HEK293T (cell line): ENCODE results near the gene BACE1.

Source experiments
- BHLHE40 ChIP-seq: fragments of 450-650 bp; IDR thresholded peaks from 2 replicates; pipeline ENCODE4 v1.6.1; 2016; ENCODE audit warnings: mild to moderate bottlenecking, moderate library complexity, borderline replicate concordance
- ELF4 ChIP-seq: fragments of 450-650 bp; IDR thresholded peaks from 2 replicates; pipeline ENCODE4 v1.6.1; 2017; ENCODE audit warnings: antibody characterized with exemption
- FOXA1 ChIP-seq: fragments of 450-650 bp; IDR thresholded peaks from 2 replicates; pipeline ENCODE4 v1.6.1; 2016; ENCODE audit warnings: mild to moderate bottlenecking
- FOXM1 ChIP-seq: fragments of 450-650 bp; IDR thresholded peaks from 2 replicates; pipeline ENCODE4 v1.6.1; 2017; ENCODE audit warnings: mild to moderate bottlenecking, borderline replicate concordance
- LEF1 ChIP-seq: fragments of 450-650 bp; IDR thresholded peaks from 2 replicates; pipeline ENCODE4 v1.6.1; 2017; ENCODE audit warnings: mild to moderate bottlenecking, borderline replicate concordance
- NFRKB ChIP-seq: fragments of 450-650 bp; IDR thresholded peaks from 2 replicates; pipeline ENCODE4 v1.6.1; 2016; ENCODE audit warnings: mild to moderate bottlenecking, moderate library complexity
- PKNOX1 ChIP-seq: fragments of 450-650 bp; IDR thresholded peaks from 2 replicates; pipeline ENCODE4 v1.6.1; 2016
- SP1 ChIP-seq: fragments of 450-650 bp; IDR thresholded peaks from 2 replicates; pipeline ENCODE4 v1.6.1; 2017
- SUZ12 ChIP-seq: fragments of 450-650 bp; IDR thresholded peaks from 2 replicates; pipeline ENCODE4 v1.6.1; 2016; ENCODE audit warnings: mild to moderate bottlenecking
- TARDBP ChIP-seq: fragments of 450-650 bp; IDR thresholded peaks from 2 replicates; pipeline ENCODE4 v1.6.1; 2016
- ZNF384 ChIP-seq: fragments of 450-650 bp; IDR thresholded peaks from 2 replicates; pipeline ENCODE4 v1.6.1; 2016

- TF ChIP-seq NFRKB (no peak), FOXA1 (no peak), ZNF384 (no peak), SUZ12 (no peak), FOXM1 (no peak), ELF4 (no peak), SP1 (no peak), BHLHE40 (no peak), PKNOX1 (no peak), TARDBP (no peak), LEF1 (no peak)
Measured at GRCh38 chr11:117284053-117284452, 32.0 kb downstream of the BACE1 start.
